ENCODE data around the gene API5.

DNA sequence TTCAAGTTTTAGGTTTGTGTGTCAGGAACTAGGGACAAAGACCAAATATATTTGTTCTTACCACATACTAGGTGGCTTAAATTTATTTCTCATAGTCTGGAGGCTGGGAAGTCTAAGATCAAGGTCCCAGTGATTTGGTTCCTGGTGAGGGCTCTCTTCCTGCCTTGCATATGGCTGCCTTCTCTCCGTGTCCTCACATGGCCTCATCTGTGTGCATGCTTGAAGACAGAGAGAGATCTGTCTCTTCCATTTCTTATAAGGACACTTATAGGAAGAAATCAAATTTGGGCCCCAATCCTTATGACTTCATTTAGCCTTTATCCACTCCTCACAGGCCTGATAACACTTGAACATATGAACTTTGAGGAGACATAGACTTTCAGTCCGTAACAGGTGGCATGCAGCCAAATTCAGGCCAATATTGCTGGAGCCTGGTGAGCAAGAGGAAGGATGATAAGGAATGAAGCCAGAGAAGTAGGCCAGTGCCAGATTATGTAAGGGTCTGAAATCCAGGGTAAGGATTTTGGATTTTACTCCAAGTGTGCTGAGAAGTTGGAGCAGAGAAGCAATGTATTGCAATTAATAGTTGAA lies 82.1 kb downstream of the API5 start:
- TF ChIP-seq POLR2A (IDR thresholded peaks at IDR 0.05) = no peak
- TF ChIP-seq, protein P1, sequence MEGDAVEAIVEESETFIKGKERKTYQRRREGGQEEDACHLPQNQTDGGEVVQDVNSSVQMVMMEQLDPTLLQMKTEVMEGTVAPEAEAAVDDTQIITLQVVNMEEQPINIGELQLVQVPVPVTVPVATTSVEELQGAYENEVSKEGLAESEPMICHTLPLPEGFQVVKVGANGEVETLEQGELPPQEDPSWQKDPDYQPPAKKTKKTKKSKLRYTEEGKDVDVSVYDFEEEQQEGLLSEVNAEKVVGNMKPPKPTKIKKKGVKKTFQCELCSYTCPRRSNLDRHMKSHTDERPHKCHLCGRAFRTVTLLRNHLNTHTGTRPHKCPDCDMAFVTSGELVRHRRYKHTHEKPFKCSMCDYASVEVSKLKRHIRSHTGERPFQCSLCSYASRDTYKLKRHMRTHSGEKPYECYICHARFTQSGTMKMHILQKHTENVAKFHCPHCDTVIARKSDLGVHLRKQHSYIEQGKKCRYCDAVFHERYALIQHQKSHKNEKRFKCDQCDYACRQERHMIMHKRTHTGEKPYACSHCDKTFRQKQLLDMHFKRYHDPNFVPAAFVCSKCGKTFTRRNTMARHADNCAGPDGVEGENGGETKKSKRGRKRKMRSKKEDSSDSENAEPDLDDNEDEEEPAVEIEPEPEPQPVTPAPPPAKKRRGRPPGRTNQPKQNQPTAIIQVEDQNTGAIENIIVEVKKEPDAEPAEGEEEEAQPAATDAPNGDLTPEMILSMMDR (IDR thresholded peaks at IDR 0.05 in 4 of 5, conservative IDR thresholded peaks at IDR 0.05 in 1 of 5) = no peak

All from gastrocnemius medialis (tissue), 4 donors.